ENCODE results near the gene IPO4.
"Not testable (repeated sequence)": the region's sequence is repeated elsewhere in the genome, so short reads cannot be mapped to it uniquely, and the experiment has no call there.

Gene IPO4, protein sequence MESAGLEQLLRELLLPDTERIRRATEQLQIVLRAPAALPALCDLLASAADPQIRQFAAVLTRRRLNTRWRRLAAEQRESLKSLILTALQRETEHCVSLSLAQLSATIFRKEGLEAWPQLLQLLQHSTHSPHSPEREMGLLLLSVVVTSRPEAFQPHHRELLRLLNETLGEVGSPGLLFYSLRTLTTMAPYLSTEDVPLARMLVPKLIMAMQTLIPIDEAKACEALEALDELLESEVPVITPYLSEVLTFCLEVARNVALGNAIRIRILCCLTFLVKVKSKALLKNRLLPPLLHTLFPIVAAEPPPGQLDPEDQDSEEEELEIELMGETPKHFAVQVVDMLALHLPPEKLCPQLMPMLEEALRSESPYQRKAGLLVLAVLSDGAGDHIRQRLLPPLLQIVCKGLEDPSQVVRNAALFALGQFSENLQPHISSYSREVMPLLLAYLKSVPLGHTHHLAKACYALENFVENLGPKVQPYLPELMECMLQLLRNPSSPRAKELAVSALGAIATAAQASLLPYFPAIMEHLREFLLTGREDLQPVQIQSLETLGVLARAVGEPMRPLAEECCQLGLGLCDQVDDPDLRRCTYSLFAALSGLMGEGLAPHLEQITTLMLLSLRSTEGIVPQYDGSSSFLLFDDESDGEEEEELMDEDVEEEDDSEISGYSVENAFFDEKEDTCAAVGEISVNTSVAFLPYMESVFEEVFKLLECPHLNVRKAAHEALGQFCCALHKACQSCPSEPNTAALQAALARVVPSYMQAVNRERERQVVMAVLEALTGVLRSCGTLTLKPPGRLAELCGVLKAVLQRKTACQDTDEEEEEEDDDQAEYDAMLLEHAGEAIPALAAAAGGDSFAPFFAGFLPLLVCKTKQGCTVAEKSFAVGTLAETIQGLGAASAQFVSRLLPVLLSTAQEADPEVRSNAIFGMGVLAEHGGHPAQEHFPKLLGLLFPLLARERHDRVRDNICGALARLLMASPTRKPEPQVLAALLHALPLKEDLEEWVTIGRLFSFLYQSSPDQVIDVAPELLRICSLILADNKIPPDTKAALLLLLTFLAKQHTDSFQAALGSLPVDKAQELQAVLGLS

DNA sequence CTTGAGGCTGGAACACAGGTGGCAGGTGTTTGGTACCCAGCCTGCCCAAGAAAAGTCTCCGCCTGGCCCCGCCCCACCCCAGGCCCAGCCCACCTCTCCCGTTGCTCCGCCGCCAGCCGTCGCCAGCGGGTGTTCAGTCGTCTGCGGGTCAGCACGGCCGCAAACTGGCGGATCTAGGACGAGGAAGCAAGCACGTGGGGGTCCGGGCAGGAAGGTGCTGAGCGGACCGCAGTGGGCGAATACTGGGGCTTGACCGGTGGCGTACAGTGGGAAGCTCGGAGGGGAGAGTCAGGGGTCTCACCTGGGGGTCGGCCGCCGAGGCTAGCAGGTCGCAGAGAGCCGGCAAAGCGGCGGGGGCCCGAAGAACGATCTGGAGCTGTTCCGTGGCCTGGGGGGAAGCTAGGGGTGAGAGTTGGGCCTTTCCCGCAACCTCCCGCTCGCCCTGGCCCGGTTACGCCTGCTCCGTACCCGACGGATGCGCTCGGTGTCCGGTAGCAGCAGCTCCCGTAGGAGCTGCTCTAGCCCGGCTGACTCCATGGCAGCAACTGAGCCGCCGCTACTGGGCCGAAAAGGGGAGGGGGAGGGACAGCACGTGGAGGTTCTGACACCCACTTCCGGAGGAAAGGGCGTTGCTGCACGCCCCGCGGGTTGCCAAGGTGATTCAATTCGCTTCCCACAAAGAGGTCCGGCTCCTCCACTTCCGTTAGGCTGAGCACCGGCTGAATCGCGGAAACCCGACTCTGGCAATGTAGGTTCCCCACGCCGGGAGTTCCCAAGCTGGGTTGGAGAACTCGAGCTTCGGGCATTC lies at the start of gene IPO4:
IPO4 (minus strand) TSS at position 566 of the 808 bp plus-strand sequence; CDS start at position 537, 29 bp downstream.
- DNase-seq (ENCODE audit: low read depth) = peak; percentile 95

DNA sequence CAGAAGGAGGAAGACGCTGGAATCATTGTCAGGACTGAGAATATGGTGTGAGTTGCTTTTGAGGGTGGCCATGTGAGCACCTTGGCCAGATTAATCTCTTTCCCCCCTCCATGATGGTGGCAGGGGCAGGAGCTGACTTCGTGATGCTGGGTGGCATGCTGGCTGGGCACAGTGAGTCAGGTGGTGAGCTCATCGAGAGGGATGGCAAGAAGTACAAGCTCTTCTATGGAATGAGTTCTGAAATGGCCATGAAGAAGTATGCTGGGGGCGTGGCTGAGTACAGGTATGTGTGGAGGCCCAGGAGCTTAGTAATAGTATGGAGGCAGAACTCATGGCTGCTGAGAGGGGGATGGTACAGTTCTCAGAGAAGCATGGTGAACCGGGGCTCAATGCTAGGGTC lies 49.5 kb upstream of the IPO4 start:
- peak; percentile 36 for DNase-seq (ENCODE audit: low read depth)

DNA sequence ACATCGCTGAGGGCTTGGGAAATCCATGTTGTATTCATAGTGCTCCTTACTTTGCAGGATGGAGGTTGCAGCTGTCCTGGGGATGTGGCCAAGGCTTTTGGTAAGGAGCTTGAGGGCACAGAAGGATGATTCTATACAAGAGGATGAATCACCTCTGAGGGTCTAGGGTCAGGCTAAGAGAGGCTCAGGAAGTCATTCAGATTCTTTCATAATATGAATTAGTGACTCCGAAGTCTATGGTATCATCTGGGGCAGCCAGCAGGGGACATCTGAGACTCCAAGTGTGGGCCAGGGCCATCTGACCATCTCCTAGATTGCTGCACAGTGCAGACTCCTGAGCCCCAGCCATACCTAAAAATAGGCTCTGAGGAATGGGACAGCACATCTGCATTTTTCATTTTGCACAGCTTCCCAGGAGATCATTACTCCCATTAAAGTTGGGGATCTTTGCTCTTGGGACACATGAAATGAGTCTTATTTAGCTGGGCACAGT lies 48.9 kb upstream of the IPO4 start:
- DNase-seq (ENCODE audit: low read depth) = no peak

DNA sequence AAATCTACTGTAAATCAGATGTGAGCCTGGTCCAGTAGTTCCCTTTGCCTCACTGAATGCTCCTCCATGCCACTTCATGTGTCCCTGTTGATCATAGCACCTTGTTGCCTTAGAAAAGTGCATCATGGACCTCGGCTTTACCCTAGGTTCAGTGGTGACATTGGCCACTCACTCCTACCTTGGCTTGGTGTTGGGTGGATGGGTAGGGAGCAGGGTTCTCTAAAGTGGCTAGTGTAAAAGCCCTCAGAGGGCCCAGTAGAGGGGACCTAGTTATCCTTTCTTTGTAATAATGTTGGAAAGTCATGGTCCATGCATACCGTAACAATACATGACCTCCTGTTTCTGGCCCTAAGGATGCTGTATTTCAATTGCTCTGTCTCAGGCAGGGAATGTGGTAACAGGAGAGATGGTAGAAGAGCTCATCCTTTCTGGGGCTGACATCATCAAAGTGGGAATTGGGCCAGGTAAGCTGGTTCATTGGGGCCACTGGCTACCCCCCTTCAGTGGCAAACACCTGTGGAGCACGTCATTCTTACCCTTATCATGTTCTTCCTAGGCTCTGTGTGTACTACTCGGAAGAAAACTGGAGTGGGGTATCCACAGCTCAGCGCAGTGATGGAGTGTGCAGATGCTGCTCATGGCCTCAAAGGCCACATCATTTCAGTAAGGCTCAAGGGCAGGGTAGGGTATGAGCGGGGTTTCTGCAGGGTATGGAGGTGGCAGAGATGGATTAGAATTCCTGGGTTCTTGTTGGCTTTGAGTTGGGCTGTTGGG lies 48.3 kb upstream of the IPO4 start:
- no peak for DNase-seq (ENCODE audit: low read depth)

DNA sequence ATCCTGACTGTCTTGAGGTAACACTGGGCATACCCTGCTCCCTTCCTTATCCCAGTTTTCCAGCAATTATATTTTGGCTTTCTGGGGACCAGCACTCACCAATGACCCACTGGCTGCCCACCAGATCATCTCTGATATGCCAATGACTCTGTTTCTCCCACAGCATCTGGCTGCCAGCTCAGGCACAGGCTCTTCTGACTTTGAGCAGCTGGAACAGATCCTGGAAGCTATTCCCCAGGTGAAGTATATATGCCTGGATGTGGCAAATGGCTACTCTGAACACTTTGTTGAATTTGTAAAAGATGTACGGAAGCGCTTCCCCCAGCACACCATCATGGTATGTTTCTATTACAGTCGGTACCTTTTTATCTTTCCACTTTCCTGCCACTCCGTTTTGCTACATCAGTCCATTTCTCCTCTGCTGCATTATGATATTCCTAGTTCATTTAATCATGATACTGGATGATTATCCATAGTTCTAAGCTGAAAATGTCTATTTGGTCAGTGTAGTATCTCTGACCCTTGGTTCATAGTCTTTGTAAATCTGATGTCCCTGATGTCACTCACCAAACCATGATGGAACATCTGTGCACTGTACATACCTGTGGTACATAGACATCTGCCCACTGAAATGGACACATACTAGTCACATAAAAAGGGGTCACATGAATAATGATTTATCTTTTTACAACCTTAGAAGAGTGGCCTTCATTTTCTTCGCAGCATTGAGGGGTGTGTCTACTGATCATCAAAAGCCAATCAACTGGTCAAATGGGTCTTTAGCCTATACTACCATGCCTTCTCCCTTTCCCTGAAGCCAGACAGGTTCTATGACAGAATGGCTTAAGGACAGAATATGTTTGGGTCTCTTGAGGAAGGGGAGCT lies 47.4 kb upstream of the IPO4 start:
- no peak for DNase-seq (ENCODE audit: low read depth)

DNA sequence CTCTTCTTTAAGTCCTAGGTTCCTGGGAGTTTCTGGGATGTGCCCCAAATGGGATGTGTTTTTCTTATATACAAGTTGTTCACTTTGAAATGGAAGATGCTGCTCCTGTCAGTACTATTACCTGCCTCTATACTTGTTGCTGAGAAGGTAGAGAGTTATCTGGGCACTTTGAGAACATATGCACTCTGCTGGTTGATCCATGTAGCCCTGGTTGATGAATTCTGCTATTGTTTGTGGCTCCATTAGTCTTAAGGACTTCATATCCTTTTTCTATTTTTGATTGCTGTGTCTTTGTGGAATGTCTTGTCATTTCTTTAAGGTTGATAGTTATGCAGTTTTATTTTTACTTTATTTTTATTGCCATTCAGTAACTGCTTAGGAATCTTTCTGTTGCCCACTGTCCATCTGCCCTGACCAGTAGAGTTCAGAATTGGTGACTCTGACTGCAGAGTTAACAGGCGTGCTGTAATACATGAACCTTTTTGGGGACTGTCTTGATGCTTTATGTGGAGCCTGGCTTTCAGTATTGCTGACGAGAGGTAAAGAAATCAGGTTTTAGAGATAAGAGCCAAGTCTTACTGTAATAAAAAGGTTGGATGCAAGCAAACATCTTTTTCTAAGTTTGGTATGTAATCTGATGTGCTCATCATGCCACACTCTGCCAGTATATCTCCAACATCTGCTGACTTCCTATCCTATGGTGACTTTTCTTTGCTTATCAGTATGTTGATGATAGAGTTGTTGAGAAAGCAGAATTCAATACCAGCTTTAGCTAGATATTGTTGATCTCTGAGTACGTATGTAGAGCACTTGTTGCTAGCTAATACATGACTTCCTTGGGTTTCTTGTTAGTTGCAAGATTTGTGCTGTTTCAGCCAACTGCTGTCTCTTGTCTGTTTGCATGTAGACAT lies 45.7 kb upstream of the IPO4 start:
- DNase-seq (ENCODE audit: low read depth) = no peak

DNA sequence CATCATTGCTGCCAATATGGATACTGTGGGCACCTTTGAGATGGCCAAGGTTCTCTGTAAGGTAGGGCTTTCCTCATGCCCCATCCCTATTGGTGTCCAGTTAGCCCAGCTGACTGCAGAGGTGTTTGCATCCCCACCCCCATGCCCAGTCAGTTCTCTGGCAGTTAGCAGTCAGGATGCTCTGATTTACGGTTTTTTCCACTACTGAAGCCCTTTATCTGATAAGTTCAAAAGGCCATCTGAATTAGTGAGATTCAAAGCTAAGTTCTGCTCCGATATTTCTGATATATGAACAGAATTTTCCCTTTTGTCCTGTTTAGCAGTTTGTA lies 44.9 kb upstream of the IPO4 start:
- DNase-seq (ENCODE audit: low read depth) = no peak

DNA sequence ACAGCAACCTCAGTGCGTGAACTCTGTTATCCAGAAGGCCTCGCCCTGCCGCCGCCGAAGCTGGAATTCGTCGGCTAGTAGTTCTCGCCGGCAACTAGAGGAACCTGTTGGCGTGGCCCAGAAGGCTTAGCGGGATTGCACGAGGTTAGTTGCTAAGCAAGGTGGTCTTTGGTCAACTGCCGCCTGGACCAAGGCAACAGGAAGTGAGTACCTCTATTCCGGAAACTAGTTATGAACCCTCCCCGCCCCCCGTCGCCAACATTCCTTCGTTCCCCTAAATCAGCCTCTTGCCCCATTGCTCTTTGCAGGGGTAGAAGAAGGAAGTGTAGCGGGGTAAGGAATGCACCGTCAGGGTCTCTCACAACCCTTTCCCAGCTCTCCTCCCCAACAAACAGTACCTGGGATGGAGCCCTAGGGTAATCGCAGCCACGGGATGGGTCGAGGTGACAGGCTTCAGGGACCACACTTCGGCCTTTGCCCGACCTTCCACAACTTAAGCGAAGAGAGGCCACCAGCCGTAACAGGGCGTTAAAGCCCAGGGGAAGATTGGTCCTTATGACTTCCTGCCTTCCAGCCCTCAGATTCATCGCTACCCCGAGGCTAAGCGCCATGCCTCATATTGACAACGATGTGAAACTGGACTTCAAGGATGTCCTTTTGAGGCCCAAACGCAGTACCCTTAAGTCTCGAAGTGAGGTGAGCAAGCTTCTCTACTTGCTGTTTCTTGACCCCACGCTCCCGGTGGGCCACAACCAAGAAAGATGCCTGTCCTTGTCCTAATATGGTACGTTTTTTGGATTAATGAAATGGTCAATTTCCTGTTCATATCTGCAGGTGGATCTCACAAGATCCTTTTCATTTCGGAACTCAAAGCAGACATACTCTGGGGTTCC lies 44.3 kb upstream of the IPO4 start, which contains the start of gene GMPR2:
GMPR2 (plus strand) TSS at position 285 of the 893 bp plus-strand sequence; CDS start at position 610, 325 bp downstream.
- no peak for DNase-seq (ENCODE audit: low read depth)

DNA sequence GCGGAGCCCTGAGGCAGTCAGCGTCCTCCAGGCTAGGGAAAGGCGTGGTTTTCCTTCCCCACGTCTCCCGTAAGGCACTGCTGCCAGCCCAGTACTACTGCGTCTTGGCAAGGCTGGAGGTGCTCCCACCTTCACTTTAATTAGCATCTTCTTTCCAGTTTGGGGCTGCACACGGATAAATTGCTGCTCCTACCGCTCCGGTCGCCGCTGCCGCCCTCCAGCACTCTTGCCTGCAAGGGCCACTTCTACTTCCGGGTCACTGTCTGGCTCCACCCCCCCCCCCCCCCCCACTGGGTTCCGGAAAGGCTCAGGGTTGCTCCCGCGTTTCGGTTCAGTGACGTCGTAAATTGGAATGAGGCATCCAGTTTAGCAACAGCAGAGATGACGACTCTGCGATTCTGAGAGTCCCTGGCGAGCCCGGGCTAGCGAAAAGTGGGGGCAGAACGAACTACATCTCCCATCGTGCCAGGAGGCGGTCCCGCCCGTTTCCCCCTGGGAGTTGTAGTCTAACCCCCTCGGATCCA lies 43.6 kb upstream of the IPO4 start, which contains the start of gene NEDD8:
NEDD8 (minus strand) TSS at position 247 of the 524 bp plus-strand sequence; CDS start at position 147, 100 bp downstream.
- peak; percentile 87 for DNase-seq (ENCODE audit: low read depth)

DNA sequence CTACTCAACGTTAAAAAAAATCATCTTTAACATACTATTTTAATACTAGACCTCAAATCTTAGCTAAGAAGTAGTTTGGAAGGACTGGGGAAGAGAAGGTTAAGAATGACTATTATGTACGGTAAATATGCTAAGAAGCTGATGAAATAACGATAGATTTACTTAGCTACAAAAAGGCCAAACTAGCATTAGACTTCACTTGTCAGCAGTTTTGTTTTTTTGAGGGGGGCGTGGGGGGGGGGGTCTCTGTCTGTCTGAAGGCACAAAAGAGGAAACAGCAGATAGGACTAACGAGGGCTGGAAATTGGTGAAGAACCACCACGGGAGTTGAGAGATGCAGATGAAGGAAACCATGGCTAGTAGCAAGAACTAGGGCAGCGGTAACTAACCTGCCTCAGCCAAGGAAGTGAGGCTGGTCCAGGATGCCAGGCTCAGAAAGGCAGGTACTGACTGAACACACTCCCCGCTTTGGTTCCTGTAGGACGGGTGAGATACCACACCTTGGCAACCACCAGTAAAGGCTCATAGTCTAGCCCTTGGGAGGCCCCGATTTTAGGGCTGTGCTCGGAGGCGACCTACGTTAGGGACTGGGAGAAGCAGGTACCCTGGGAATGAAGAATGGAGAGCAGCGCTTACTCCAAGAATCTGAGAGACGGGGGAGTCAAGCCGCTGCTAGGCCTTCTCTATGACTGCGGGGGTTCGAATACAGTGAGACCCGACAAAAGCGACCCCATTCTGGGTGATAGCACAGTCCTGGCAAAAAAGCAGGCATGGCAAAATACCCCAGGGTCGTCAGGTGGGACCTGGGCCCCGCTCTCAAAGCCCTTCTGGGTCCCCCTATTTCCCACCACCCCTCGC lies 42.9 kb upstream of the IPO4 start:
- DNase-seq (ENCODE audit: low read depth) = no peak

DNA sequence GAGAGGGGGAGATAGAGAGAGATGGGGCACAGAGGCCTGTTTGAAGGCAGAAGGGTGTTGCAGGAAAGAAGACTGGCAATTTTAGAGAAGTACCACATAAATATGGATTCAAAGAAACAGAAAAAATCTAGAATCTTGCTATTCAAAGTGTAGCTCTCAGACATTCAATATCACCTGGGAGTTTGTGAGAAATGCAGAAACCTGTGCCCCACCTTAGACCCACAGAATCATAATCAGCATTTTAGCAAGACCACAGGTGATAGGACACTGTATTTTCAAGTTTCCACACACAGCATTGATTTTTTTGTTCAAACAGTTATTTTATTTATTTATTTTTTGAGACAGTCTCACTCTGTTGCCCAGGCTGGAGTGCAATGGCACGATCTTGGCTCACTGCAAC lies 40.3 kb upstream of the IPO4 start:
- DNase-seq (ENCODE audit: low read depth) = no peak

DNA sequence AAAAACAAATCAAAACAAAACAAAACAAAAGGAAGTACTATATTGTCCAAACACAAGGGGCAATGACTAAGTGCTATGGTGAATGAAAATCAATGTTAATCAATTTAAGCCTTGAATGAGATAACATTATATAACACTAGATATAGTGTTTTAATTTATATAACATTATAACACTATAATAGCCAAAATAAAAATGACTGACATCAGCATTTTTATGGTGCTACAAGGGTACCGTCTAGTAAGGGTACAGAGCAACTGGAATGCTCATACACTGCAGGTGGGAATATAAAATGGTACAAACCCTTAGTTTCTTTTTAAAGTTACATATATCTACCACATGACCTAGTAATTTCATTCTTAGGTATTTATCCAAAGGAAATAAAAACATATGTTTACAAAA lies 37.9 kb upstream of the IPO4 start:
- DNase-seq (ENCODE audit: low read depth) = no peak

DNA sequence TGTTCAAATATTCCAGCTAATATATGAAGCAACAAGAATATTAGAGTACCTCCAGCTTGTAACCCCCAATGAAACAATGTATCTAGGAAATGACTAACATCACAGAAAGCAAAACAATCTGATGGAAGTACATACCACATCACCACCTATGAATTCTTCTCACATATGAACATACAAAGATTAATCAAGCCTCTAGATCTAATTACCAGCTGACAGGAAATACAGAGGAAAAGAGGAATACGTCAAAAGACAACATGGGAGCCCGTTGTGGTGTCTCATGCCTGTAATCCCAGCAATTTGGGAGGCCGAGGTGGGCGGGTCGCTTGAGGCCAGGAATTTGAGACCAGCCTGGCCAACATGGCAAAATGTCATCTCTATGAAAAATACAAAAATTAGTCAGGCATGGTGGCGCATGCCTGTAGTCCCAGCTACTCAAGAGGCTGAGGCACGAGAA lies 36.0 kb upstream of the IPO4 start:
- no peak for DNase-seq (ENCODE audit: low read depth)

DNA sequence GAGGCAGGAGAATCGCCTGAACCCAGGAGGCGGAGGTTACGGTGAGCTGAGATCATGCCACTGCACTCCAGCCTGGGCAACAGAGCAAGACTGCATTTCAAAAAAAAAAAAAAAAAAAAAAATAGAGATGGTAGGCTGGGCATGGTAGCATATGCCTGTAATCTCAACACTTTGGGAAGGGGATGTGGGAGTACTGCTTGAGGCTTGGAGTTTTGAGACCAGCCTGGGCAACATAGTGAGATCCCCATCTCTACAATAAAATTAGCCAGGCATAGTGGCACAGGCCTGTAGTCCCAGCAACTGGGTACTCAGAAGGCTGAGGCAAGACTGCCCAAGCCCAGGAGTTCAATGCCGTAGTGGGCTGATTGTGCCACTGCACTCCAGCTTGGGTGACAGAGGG lies 34.4 kb upstream of the IPO4 start:
- not testable (repeated sequence) for DNase-seq (ENCODE audit: low read depth)

DNA sequence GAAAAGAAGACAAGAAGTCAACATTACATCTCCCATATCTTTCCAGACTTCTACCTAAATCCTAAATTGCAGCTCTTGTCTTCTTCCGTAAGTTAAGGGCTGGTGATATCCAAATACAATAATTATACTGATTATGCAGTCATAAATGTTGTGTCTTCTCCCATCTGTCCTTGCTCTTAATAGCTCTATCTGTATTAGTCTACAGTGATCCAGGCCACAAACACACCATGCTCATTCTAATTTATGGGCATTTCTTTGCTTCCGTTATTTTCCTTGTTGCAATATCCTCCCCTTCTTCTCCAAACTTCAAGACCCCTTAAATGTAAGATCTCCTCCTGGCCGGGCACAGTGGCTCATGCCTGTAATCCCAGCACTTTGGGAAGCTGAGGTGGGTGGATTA lies 30.9 kb upstream of the IPO4 start:
- DNase-seq (ENCODE audit: low read depth) = no peak

DNA sequence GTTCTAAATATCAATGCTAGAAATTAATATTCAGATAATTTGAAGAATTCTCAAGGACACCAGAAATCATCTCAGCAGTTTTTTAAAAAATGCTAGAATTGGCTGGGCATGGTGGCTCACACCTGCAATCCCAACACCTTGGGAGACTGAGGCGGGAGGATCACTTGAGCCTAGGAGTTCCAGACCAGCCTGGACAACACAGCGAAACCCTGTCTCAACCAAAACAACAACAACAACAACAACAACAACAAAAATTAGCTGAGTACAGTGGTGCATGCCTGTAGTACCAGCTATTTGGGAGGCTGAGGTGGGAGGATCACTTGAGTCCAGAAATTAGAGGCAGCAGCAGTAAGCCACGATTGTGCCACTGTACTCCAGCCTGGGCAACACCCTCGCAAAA lies 30.5 kb upstream of the IPO4 start:
- DNase-seq (ENCODE audit: low read depth) = no peak

Measured in stimulated activated CD4-positive, alpha-beta T cell treated with anti-CD3 and anti-CD28 coated beads, Interleukin-2, amount 100 ng/mL, for 4 hours (primary cell).